DND-41 (cell line): ENCODE results near the gene SLC30A1.

Experiments used
- CTCF ChIP-seq: IDR thresholded peaks from 2 replicates; pipeline ENCODE4 v1.5.1; 2012; ENCODE audit warnings: borderline replicate concordance, low read length, moderate library complexity, mild to moderate bottlenecking; ENCODE audit not compliant: poor library complexity, severe bottlenecking; ENCODE audit errors: extremely low read depth
- EZH2 ChIP-seq: IDR thresholded peaks from 3 replicates; pipeline ENCODE4 v1.6.1; 2012; ENCODE audit warnings: borderline replicate concordance, low read depth, mild to moderate bottlenecking, moderate library complexity, low read length, inconsistent platforms; ENCODE audit not compliant: severe bottlenecking

DNA sequence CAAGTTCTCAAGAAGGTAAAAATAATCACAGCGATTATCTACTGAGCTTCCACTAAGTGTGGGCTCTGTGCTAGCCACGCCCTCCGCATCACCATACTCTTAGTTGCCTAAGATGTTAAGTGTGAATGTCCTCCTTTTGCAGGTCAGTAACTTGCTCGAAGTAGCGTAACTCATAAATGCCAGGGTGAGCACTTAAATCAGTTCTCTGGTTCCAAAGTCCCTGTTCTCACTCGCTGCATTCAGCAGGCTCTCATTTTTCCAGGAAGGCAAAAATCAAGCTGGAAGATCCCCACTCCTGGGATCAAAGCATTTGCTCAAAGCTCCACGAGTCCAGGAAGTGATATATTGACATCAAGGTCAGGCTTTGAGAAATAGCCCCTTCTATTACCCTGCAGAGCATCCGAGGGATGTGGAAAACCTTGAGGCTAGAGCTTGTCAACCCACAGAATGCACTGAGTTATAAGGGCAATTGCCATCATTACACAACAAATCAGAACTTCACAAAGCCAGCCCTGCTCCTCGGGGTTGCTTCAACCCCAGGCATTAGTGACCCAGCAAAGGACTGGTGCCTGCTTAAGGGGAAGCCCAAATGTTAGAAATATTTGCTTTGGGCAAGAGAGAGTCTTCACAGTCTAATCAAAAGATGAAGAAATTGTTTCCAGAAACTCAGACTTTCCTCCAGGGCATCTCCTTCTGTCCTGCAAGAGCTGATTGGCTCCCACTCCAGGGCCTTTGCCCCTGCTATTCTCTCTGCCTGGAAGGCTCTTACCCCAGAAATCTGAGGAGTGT lies 19.5 kb downstream of the SLC30A1 start:
- TF ChIP-seq CTCF (no peak), EZH2 (no peak)
